Loucy (cell line): ENCODE data around the gene UNC45B.
"Not testable (repeated sequence)": the region's sequence is repeated elsewhere in the genome, so short reads cannot be mapped to it uniquely, and the experiment has no call there.

Experiments
- H2AFZ ChIP-seq: fragments of 200-600 bp; sonication (generic); 2 replicates; pipeline ENCODE4 v1.6.0; 2016; ENCODE audit warnings: antibody characterized with exemption, mild to moderate bottlenecking, low read length, moderate library complexity
- H3F3A ChIP-seq: fragments of 200-600 bp; 2 replicates; pipeline ENCODE4 v1.6.0; 2016; ENCODE audit warnings: antibody characterized with exemption, low read depth, mild to moderate bottlenecking
- H3K27me3 ChIP-seq: fragments of 200-600 bp; sonication (generic); 2 replicates; pipeline ENCODE4 v1.6.1; 2014; ENCODE audit warnings: low read length, mild to moderate bottlenecking; ENCODE audit not compliant: insufficient read depth, poor library complexity, severe bottlenecking
- H3K36me3 ChIP-seq: fragments of 200-600 bp; sonication (generic); 2 replicates; pipeline ENCODE4 v1.6.1; 2016; ENCODE audit warnings: low read length; ENCODE audit not compliant: insufficient read depth
- H3K4me1 ChIP-seq: fragments of 200-600 bp; sonication (generic); 2 replicates; pipeline ENCODE4 v1.5.1; 2014; ENCODE audit warnings: low read length, mild to moderate bottlenecking; ENCODE audit not compliant: insufficient read depth, poor library complexity, severe bottlenecking
- H3K4me2 ChIP-seq: fragments of 200-600 bp; sonication (generic); 2 replicates; pipeline ENCODE4 v1.6.0; 2014; ENCODE audit warnings: antibody characterized with exemption, low read length, low read depth, mild to moderate bottlenecking; ENCODE audit not compliant: poor library complexity, severe bottlenecking
- H3K4me3 ChIP-seq: fragments of 200-600 bp; sonication (generic); 2 replicates; pipeline ENCODE4 v1.5.1; 2014; ENCODE audit warnings: low read length, mild to moderate bottlenecking, mixed read lengths; ENCODE audit not compliant: poor library complexity, severe bottlenecking
- H3K79me2 ChIP-seq: fragments of 200-600 bp; sonication (generic); 2 replicates; pipeline ENCODE4 v1.6.1; 2014; ENCODE audit warnings: low read length; ENCODE audit not compliant: insufficient read depth
- H3K9ac ChIP-seq: fragments of 200-600 bp; sonication (generic); 2 replicates; pipeline ENCODE4 v1.6.0; 2014; ENCODE audit warnings: mild to moderate bottlenecking, low read depth, low read length, moderate library complexity; ENCODE audit not compliant: poor library complexity, severe bottlenecking
- H3K9me2 ChIP-seq: fragments of 200-600 bp; sonication (generic); replicated peaks from 2 replicates; pipeline ENCODE4 v1.6.1; 2016; ENCODE audit warnings: low read depth, low read length, mixed read lengths
- H3K9me3 ChIP-seq: fragments of 200-600 bp; sonication (generic); 2 replicates; pipeline ENCODE4 v1.6.1; 2014; ENCODE audit warnings: mild to moderate bottlenecking, antibody characterized with exemption, low read length, low read depth; ENCODE audit not compliant: insufficient read depth
- H4K20me1 ChIP-seq: fragments of 200-600 bp; sonication (generic); 2 replicates; pipeline ENCODE4 v1.6.0; 2014; ENCODE audit warnings: antibody characterized with exemption, low read length, mild to moderate bottlenecking; ENCODE audit not compliant: insufficient read depth, poor library complexity, severe bottlenecking
- EZH2phosphoT487 ChIP-seq: fragments of 200-600 bp; IDR thresholded peaks from 2 replicates; pipeline ENCODE4 v1.6.1; 2018; ENCODE audit warnings: antibody characterized with exemption, mild to moderate bottlenecking, moderate library complexity, borderline replicate concordance
- TF ChIP-seq, protein P1 (sequence below): fragments of 200-600 bp; sonication (generic); conservative IDR thresholded peaks from 2 replicates; pipeline ENCODE4 v1.5.1; 2014; ENCODE audit warnings: mild to moderate bottlenecking, antibody characterized with exemption, low read length

UNC45B gene

DNA sequence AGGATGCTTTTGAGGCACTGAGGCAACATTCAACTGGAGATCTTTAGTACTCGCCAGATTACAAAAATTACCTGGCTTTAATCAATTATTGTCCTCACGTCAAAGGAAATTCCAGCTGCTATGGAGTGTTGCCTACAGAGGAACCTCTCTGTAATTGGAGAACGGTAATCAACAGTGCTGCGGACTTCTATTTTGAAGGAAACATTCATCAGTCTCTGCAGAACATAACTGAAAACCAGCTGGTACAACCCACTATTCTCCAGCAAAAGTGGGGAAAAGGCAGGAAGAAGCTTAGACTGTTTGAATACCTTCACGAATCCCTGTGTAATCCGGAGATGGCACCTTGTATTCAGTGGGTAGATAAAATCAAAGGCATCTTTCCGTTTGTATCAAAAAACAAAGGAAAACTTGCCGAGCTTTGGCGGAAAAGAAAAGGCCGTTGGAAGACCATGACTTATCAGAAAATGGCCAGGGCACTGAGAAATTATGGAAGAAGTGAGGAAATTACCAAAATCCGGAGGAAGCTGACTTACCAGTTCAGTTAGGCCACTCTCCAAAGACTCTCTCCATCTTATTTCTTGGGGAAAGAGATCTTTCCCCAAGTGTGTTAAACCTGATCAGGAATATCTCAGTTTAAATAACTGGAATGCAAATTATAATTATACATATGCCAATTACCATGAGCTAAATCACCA, 43.5 kb downstream of the UNC45B start:
- H3K27me3 ChIP-seq = peaks cover 21% of the 10 kb centered on the region

DNA sequence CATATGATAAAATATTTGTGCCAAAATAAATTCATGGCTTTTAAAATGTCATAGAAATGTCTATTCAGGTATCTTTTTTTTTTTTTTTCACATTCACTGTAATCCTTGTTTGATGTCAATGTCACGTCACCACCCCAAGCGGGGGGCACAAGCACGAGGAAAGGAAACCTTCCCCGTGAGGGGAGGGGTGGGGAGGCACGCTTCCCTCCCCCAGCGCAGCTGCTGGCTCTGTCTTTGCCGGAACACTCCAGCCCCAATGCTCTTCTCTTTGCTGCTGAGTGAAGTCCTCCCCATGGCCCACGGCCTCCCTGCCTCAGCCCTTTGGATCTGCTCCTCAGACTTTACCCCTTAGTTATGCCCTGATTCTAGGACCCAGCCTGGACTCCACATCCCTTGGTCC, 45.1 kb downstream of the UNC45B start:
- H3K9ac ChIP-seq = no peak overlapping the region
- no peaks in the 10 kb centered on the region for H3K9me2 ChIP-seq
- H3K4me1 ChIP-seq = no peaks in the 10 kb centered on the region
- H3K79me2 ChIP-seq = no peaks in the 10 kb centered on the region
- no peak overlapping the region for H2AFZ ChIP-seq
- 0 out of 2 replicates have a peak, but pooled peaks cover 3% of the 10 kb centered on the region for H3K9me3 ChIP-seq
- no peaks in the 10 kb centered on the region for H4K20me1 ChIP-seq
- no peaks in the 10 kb centered on the region for H3K36me3 ChIP-seq
- no peaks in the 10 kb centered on the region for H3F3A ChIP-seq
- no peak for TF ChIP-seq EZH2phosphoT487
- TF ChIP-seq, protein P1, sequence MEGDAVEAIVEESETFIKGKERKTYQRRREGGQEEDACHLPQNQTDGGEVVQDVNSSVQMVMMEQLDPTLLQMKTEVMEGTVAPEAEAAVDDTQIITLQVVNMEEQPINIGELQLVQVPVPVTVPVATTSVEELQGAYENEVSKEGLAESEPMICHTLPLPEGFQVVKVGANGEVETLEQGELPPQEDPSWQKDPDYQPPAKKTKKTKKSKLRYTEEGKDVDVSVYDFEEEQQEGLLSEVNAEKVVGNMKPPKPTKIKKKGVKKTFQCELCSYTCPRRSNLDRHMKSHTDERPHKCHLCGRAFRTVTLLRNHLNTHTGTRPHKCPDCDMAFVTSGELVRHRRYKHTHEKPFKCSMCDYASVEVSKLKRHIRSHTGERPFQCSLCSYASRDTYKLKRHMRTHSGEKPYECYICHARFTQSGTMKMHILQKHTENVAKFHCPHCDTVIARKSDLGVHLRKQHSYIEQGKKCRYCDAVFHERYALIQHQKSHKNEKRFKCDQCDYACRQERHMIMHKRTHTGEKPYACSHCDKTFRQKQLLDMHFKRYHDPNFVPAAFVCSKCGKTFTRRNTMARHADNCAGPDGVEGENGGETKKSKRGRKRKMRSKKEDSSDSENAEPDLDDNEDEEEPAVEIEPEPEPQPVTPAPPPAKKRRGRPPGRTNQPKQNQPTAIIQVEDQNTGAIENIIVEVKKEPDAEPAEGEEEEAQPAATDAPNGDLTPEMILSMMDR = no peak
- no peak overlapping the region for H3K4me2 ChIP-seq
- no peak overlapping the region for H3K4me3 ChIP-seq
- H3K27me3 ChIP-seq = peaks cover 10% of the 10 kb centered on the region

More for the DNA sequence above, 43.5 kb downstream of the UNC45B start:
- TF ChIP-seq EZH2phosphoT487 = no peak
- TF ChIP-seq, protein P1 = no peak
- Histone ChIP-seq H3K4me3 (no peak overlapping the region), H3K4me2 (no peak overlapping the region), H3K36me3 (no peaks in the 10 kb centered on the region), H3K9ac (no peak overlapping the region), H4K20me1 (no peaks in the 10 kb centered on the region), H3K4me1 (no peaks in the 10 kb centered on the region), H3F3A (no peaks in the 10 kb centered on the region), H3K9me2 (no peaks in the 10 kb centered on the region), H3K79me2 (no peaks in the 10 kb centered on the region), H3K9me3 (no peaks in the 10 kb centered on the region), H2AFZ (no peak overlapping the region)

DNA sequence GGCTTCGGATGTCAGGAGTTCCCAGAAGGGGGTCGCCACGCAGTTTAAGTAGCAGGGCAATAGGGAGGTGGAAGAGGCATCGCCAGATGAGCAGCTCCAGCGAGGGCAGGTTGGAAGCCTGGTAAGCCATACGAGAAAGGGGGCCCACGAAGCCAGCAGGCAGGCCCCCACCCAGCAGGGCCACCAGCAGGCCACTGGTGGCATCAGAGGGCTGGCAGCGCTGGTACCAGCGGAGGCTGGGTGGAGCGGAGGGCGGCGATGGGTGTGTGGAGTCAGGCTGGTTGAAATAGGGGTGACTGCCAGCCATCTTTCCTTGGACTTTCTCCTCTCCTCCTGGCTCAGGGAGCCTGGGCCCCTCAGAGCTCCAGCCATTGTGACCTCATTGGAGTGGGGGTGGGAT, 46.4 kb downstream of the UNC45B start, which contains the start of gene SLC35G3:
Gene SLC35G3 (minus strand): TSS at position 393 of the 400 bp plus-strand sequence. CDS start 86 bp downstream, at position 307.
- not testable (repeated sequence) for H3K27me3 ChIP-seq, H3K9me2 ChIP-seq, H3K9me3 ChIP-seq, H3K4me1 ChIP-seq, H3K9ac ChIP-seq, H3K4me3 ChIP-seq, H3F3A ChIP-seq, H3K36me3 ChIP-seq, H3K79me2 ChIP-seq, H3K4me2 ChIP-seq, H4K20me1 ChIP-seq, H2AFZ ChIP-seq

DNA sequence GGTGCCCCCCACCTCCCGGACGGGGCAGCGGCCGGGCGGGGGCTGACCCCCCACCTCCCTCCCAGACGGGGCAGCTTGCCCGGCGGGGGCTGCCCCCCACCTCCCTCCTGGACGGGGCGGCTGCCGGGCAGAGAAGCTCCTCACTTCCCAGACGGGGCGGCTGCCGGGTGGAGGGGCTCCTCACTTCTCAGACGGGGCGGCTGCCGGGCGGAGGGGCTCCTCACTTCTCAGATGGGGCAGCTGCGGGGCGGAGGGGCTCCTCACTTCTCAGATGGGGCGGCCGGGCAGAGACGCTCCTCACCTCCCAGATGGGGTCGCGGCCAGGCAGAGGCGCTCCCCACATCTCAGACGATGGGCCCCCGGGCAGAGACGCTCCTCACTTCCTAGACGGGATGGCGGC, 47.4 kb downstream of the UNC45B start:
- H3K9ac ChIP-seq = not testable (repeated sequence)

DNA sequence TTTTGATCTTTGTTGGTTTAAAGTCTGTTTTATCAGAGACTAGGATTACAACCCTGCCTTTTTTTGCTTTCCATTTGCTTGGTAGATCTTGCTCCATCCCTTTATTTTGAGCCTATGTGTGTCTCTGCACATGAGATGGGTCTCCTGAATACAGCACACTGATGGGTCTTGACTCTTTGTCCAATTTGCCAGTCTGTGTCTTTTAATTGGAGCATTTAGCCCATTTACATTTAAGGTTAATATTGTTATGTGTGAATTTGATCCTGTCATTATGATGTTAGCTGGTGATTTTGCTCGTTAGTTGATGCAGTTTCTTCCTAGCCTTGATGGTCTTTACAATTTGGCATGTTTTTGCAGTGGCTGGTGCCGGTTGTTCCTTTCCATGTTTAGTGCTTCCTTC, 55.0 kb downstream of the UNC45B start:
- not testable (repeated sequence) for H2AFZ ChIP-seq, H3K4me1 ChIP-seq, H3K9me3 ChIP-seq, H3K4me2 ChIP-seq, H3F3A ChIP-seq, H4K20me1 ChIP-seq, H3K4me3 ChIP-seq, H3K36me3 ChIP-seq, H3K79me2 ChIP-seq, H3K9ac ChIP-seq, H3K9me2 ChIP-seq
- peaks cover 31% of the 10 kb centered on the region for H3K27me3 ChIP-seq

More for the DNA sequence above, 47.4 kb downstream of the UNC45B start:
- H3K4me1 ChIP-seq, H3K27me3 ChIP-seq, H3K4me3 ChIP-seq, H3K9me3 ChIP-seq, H3K36me3 ChIP-seq, H4K20me1 ChIP-seq, H3K4me2 ChIP-seq, H3F3A ChIP-seq, H3K79me2 ChIP-seq, H2AFZ ChIP-seq, H3K9me2 ChIP-seq: not testable (repeated sequence)
